ENCODE results near the gene PI4KB. TPM values are rescaled to one million over a fixed set of nuclear protein-coding genes. Genes with fewer than 3 reads are reported as not detected.

The PI4KB gene
- total and polyA plus RNA-seq, 2 of the 13 experiments (the other 11 are each of a cell fraction or from before 2014, with no cell fraction given), result 19.5 to 29.3 TPM

- Histone ChIP-seq H3K79me2 (ENCODE audit: insufficient read depth, low read length) (no peaks in the 10 kb centered on the region), H3K4me2 (ENCODE audit: low read depth, low read length) (no peak overlapping the region), H3K36me3 (replicated peaks in 1 of 2; ENCODE audit: control insufficient read depth in 1 of 2, insufficient read depth in 2 of 2, low read length in 2 of 2) (peaks cover 12 to 68% of the 10 kb centered on the region in 2 experiments), H3K27me3 (ENCODE audit: control insufficient read depth in 1 of 2, insufficient read depth in 2 of 2, low read length in 2 of 2) (no peaks in the 10 kb centered on the region), H3K4me1 (ENCODE audit: insufficient read depth, low read length) (peaks cover 17% of the 10 kb centered on the region), H3K4me3 (replicated peaks in 1 of 3; ENCODE audit: insufficient read depth in 1 of 3, low read depth in 2 of 3, low read length in 3 of 3) (no peak overlapping the region), H4K20me1 (ENCODE audit: insufficient read depth, low read length) (no peaks in the 10 kb centered on the region), H3K27ac (ENCODE audit: extremely low read length, insufficient read depth, low read length) (no peak overlapping the region), H3K9me3 (ENCODE audit: low read length) (no peaks in the 10 kb centered on the region), H3K9ac (ENCODE audit: insufficient read depth, low read depth, low read length) (no peak overlapping the region), H2AFZ (ENCODE audit: low read length) (no peak overlapping the region)
- peak; percentile 82 for DNase-seq (ENCODE audit: low spot score)
- peak; percentile 78 for ATAC-seq
- CTCF ChIA-PET (ENCODE audit: low intra/inter-chr PET ratio, low total read pairs), result interaction anchor here (0.7 kb wide), 1 partner anchor 11 kb away, joined by 3 read pairs; no protein-coding TSS in a partner anchor
- POLR2A ChIA-PET, result interaction anchor here (0.7 to 1.7 kb wide), 8 partner anchors 12 to 122 kb away, joined by 3 to 21 read pairs (median 4); partner anchors contain the start of genes PI4KB, PSMD4, SELENBP1 and VPS72
- in situ Hi-C loops (cut with HindIII; ENCODE audit: extremely low pct_ligation_motif_present, low pct_unique_long_range_greater_than_20kb) (no loop called here), intact Hi-C loops (cut with micrococcal nuclease; ENCODE audit: unreplicated experiment) (no loop called here)
- BruUV-seq (replicated peaks), result no TSS peak
- no peak for FAIRE-seq
- WGBS (ENCODE audit: low lambda C conversion rate), result 75% methylated on average over 7 of the region's 7 CpGs
- TF ChIP-seq TCF12 (IDR thresholded peaks at IDR 0.05) (no peak), TCF12 (CRISPR knock-in tag; IDR thresholded peaks at IDR 0.05) (no peak), ATF7 (IDR thresholded peaks at IDR 0.05) (peak; percentile 33; the same call in 1 of the 2 replicates), ATF7 (CRISPR knock-in tag; IDR thresholded peaks at IDR 0.05) (no peak), NFYB (CRISPR knock-in tag; IDR thresholded peaks at IDR 0.05) (no peak), U2AF2 (IDR thresholded peaks at IDR 0.05; ENCODE audit: low read depth, low read length) (no peak), ZNF24 (IDR thresholded peaks at IDR 0.05) (no peak), ZBTB21 (CRISPR knock-in tag; IDR thresholded peaks at IDR 0.05) (peak; percentile 89), ZNF280D (CRISPR knock-in tag; IDR thresholded peaks at IDR 0.05) (no peak), KDM2A (CRISPR knock-in tag; IDR thresholded peaks at IDR 0.05; ENCODE audit: borderline replicate concordance, low read depth) (0 out of 2 replicates have a peak, but pooled peaks have one; percentile 29), ZNF678 (CRISPR knock-in tag; IDR thresholded peaks at IDR 0.05) (no peak), MAFK (conservative IDR thresholded peaks at IDR 0.05 in 1 of 2, IDR thresholded peaks at IDR 0.05 in 1 of 2; ENCODE audit: low read length in 2 of 2) (peak; percentile 17 to 36; a peak in 2 of 4 replicates), RXRB (CRISPR knock-in tag; IDR thresholded peaks at IDR 0.05; ENCODE audit: borderline replicate concordance) (peak; percentile 57; the same call in 1 of the 2 replicates), NCOA2 (CRISPR knock-in tag; IDR thresholded peaks at IDR 0.05) (no peak), CEBPB (IDR thresholded peaks at IDR 0.05; ENCODE audit: borderline replicate concordance, low read depth, low read length) (peak; percentile 91), SIX1 (CRISPR knock-in tag; IDR thresholded peaks at IDR 0.05; ENCODE audit: borderline replicate concordance) (no peak), ZNF766 (CRISPR knock-in tag; IDR thresholded peaks at IDR 0.05; ENCODE audit: borderline replicate concordance) (no peak), FOSL2 (CRISPR knock-in tag; IDR thresholded peaks at IDR 0.05) (peak; percentile 97), ZNF12 (CRISPR knock-in tag; IDR thresholded peaks at IDR 0.05) (0 out of 2 replicates have a peak, but pooled peaks have one; percentile 23), EP300 (IDR thresholded peaks at IDR 0.05; ENCODE audit: low read depth in 2 of 2, low read length in 2 of 2) (no peak), EP300 (CRISPR knock-in tag; IDR thresholded peaks at IDR 0.05; ENCODE audit: borderline replicate concordance) (peak; percentile 28; the same call in 1 of the 2 replicates)
These were observed 15.5 kb downstream of the PI4KB start for GRCh38 chr1:151311589-151312331.

All from HepG2 (cell line).